Mucosa of rectum (tissue), 2 donors: ENCODE data around the gene GLCE.

Experiments used
- H3K27ac ChIP-seq, 2 donors: one replicate each; pipeline ENCODE4 v1.7.0; 2013; ENCODE audit warnings: inconsistent platforms in 2 of 2, low read depth in 2 of 2, low read length in 2 of 2
- H3K27me3 ChIP-seq, 2 donors: one replicate each; pipeline ENCODE4 v1.7.0; 2013; ENCODE audit warnings: low read length in 2 of 2; ENCODE audit not compliant: control insufficient read depth in 2 of 2, insufficient read depth in 2 of 2
- H3K36me3 ChIP-seq, 2 donors: one replicate each; pipeline ENCODE4 v1.7.0; 2013; ENCODE audit warnings: low read length in 2 of 2; ENCODE audit not compliant: control insufficient read depth in 2 of 2, insufficient read depth in 2 of 2
- H3K4me1 ChIP-seq, 2 donors: one replicate each; pipeline ENCODE4 v1.7.0; 2013; ENCODE audit warnings: low read length in 2 of 2, mild to moderate bottlenecking in 1 of 2; ENCODE audit not compliant: control insufficient read depth in 2 of 2, insufficient read depth in 2 of 2
- H3K4me3 ChIP-seq, 2 donors: one replicate each; pipeline ENCODE4 v1.7.0; 2013; ENCODE audit warnings: low read length in 2 of 2
- H3K9ac ChIP-seq, 2 donors: one replicate each; pipeline ENCODE4 v1.7.0; 2013; ENCODE audit warnings: low read length in 2 of 2, low read depth in 1 of 2, mild to moderate bottlenecking in 1 of 2
- H3K9me3 ChIP-seq, 2 donors: one replicate each; pipeline ENCODE4 v1.7.0; 2013; ENCODE audit warnings: low read length in 2 of 2; ENCODE audit not compliant: control insufficient read depth in 2 of 2
- donor health status: healthy.
- donor health status: Normal muscosa, but diverticular disease.

Gene GLCE

GRCh38 chr15:69160141-69160993 is at the start of gene GLCE:
GLCE (plus strand) TSS chr15:69160635; CDS start chr15:69255807, 95,172 bp downstream.
- Histone ChIP-seq H3K27ac (peak within 1 kb of the TSS; percentile 87 to 88), H3K9me3 (no peaks in the 10 kb centered on the region), H3K27me3 (no peaks in the 10 kb centered on the region), H3K4me3 (peak within 1 kb of the TSS; percentile 71 to 74), H3K4me1 (peaks cover 9 to 14% of the 10 kb centered on the region in 2 donors), H3K9ac (peak within 1 kb of the TSS; percentile 81 to 94), H3K36me3 (no peaks in the 10 kb centered on the region)

- Histone ChIP-seq H3K27me3 (peaks cover 0 to 3% of the 10 kb centered on the region in 2 donors), H3K27ac (no peak overlapping the region), H3K4me1 (peaks cover 0 to 2% of the 10 kb centered on the region in 2 donors), H3K9ac (no peak overlapping the region), H3K4me3 (no peak overlapping the region), H3K9me3 (no peaks in the 10 kb centered on the region), H3K36me3 (no peaks in the 10 kb centered on the region)
Measured at GRCh38 chr15:69114331-69114928, 46.0 kb upstream of the GLCE start.

- Histone ChIP-seq H3K4me3 (no peak overlapping the region), H3K9ac (no peak overlapping the region), H3K27ac (no peak overlapping the region), H3K9me3 (no peaks in the 10 kb centered on the region), H3K36me3 (no peaks in the 10 kb centered on the region), H3K27me3 (peaks cover 0 to 3% of the 10 kb centered on the region in 2 donors), H3K4me1 (peaks cover 0 to 2% of the 10 kb centered on the region in 2 donors)
Measured at GRCh38 chr15:69115031-69115430, 45.4 kb upstream of the GLCE start.

GRCh38 chr15:69116391-69116790 is 44.0 kb upstream of the GLCE start:
- H3K27me3 ChIP-seq, result peaks cover 0 to 3% of the 10 kb centered on the region in 2 donors
- H3K36me3 ChIP-seq, result no peaks in the 10 kb centered on the region
- H3K9me3 ChIP-seq, result no peaks in the 10 kb centered on the region
- H3K27ac ChIP-seq, result no peak overlapping the region
- peaks cover 0 to 2% of the 10 kb centered on the region in 2 donors for H3K4me1 ChIP-seq
- H3K4me3 ChIP-seq, result no peak overlapping the region
- no peak overlapping the region for H3K9ac ChIP-seq

GRCh38 chr15:69117431-69117871 is 43.0 kb upstream of the GLCE start:
- Histone ChIP-seq H3K4me3 (no peak overlapping the region), H3K27me3 (peaks cover 0 to 3% of the 10 kb centered on the region in 2 donors), H3K4me1 (peaks cover 0 to 2% of the 10 kb centered on the region in 2 donors), H3K9ac (no peak overlapping the region), H3K27ac (no peak overlapping the region), H3K36me3 (no peaks in the 10 kb centered on the region), H3K9me3 (no peaks in the 10 kb centered on the region)

GRCh38 chr15:69118089-69118488 is 42.3 kb upstream of the GLCE start:
- Histone ChIP-seq H3K9ac (no peak overlapping the region), H3K9me3 (no peaks in the 10 kb centered on the region), H3K36me3 (no peaks in the 10 kb centered on the region), H3K27ac (no peak overlapping the region), H3K4me1 (peaks cover 0 to 2% of the 10 kb centered on the region in 2 donors), H3K27me3 (peaks cover 0 to 3% of the 10 kb centered on the region in 2 donors), H3K4me3 (no peak overlapping the region)

- no peak overlapping the region for H3K27ac ChIP-seq
- no peak overlapping the region for H3K4me3 ChIP-seq
- no peak overlapping the region for H3K9ac ChIP-seq
- H3K27me3 ChIP-seq, result no peaks in the 10 kb centered on the region
- no peaks in the 10 kb centered on the region for H3K9me3 ChIP-seq
- H3K4me1 ChIP-seq, result peaks cover 0 to 2% of the 10 kb centered on the region in 2 donors
- H3K36me3 ChIP-seq, result no peaks in the 10 kb centered on the region
Measured at GRCh38 chr15:69119001-69119400, 41.4 kb upstream of the GLCE start.

GRCh38 chr15:69119683-69120395 is 40.6 kb upstream of the GLCE start:
- Histone ChIP-seq H3K9me3 (no peaks in the 10 kb centered on the region), H3K27me3 (no peaks in the 10 kb centered on the region), H3K4me1 (no peaks in the 10 kb centered on the region), H3K36me3 (no peaks in the 10 kb centered on the region), H3K27ac (no peak overlapping the region), H3K4me3 (no peak overlapping the region), H3K9ac (no peak overlapping the region)

- Histone ChIP-seq H3K4me1 (no peaks in the 10 kb centered on the region), H3K36me3 (no peaks in the 10 kb centered on the region), H3K27ac (no peak overlapping the region), H3K9ac (no peak overlapping the region), H3K9me3 (no peaks in the 10 kb centered on the region), H3K27me3 (no peaks in the 10 kb centered on the region), H3K4me3 (no peak overlapping the region)
Measured at GRCh38 chr15:69120732-69121131, 39.7 kb upstream of the GLCE start.
